DND-41 (cell line): ENCODE data around the gene DSTYK.

Experiments
- ATAC-seq: fragments of 200-7000 bp; cut with Tn5 transposase; 3 replicates; pipeline ENCODE4 v1.9.1; 2021; ENCODE audit warnings: low read depth; ENCODE audit not compliant: insufficient read depth
- DNase-seq: peaks from one replicate; pipeline ENCODE4 v3.0.0-alpha.2; 2020
- H2AFZ ChIP-seq: 2 replicates; pipeline ENCODE4 v1.6.0; 2012; ENCODE audit warnings: low read depth, low read length
- H3K27ac ChIP-seq: 2 replicates; pipeline ENCODE4 v1.5.1; 2012; ENCODE audit warnings: low read length, inconsistent platforms
- H3K27me3 ChIP-seq: fragments of 200-600 bp; sonication (generic); 2 replicates; pipeline ENCODE4 v1.6.0; 2012; ENCODE audit warnings: low read length, mild to moderate bottlenecking, inconsistent platforms; ENCODE audit not compliant: insufficient read depth, poor library complexity
- H3K36me3 ChIP-seq: 2 replicates; pipeline ENCODE4 v1.5.1; 2012; ENCODE audit warnings: low read length, inconsistent platforms; ENCODE audit not compliant: insufficient read depth
- H3K4me1 ChIP-seq: 2 replicates; pipeline ENCODE4 v1.5.1; 2012; ENCODE audit warnings: mild to moderate bottlenecking, low read length; ENCODE audit not compliant: insufficient read depth
- H3K4me2 ChIP-seq: 2 replicates; pipeline ENCODE4 v1.6.0; 2012; ENCODE audit warnings: mild to moderate bottlenecking, moderate library complexity, low read length, inconsistent platforms; ENCODE audit not compliant: insufficient read depth
- H3K4me3 ChIP-seq, 2 experiments: fragments of 200-600 bp in 1 of 2; shearing (Covaris generic) in 1 of 2; 2 replicates each; pipeline ENCODE4 v1.5.1; 2012 to 2016; ENCODE audit warnings: inconsistent platforms in 2 of 2, low read length in 2 of 2, mild to moderate bottlenecking in 2 of 2, low read depth in 1 of 2, moderate library complexity in 1 of 2
- H3K79me2 ChIP-seq: 2 replicates; pipeline ENCODE4 v1.6.0; 2012; ENCODE audit warnings: low read length, inconsistent platforms; ENCODE audit not compliant: insufficient read depth
- H3K9ac ChIP-seq: 2 replicates; pipeline ENCODE4 v1.6.0; 2012; ENCODE audit warnings: low read depth, mild to moderate bottlenecking, inconsistent platforms, low read length, moderate library complexity
- H3K9me3 ChIP-seq: 2 replicates; pipeline ENCODE4 v1.5.1; 2012; ENCODE audit warnings: low read length, moderate library complexity, mild to moderate bottlenecking, inconsistent platforms; ENCODE audit not compliant: insufficient read depth, severe bottlenecking
- H4K20me1 ChIP-seq: 2 replicates; pipeline ENCODE4 v1.6.0; 2012; ENCODE audit warnings: low read length; ENCODE audit not compliant: insufficient read depth
- CTCF ChIP-seq: IDR thresholded peaks from 2 replicates; pipeline ENCODE4 v1.5.1; 2012; ENCODE audit warnings: borderline replicate concordance, low read length, moderate library complexity, mild to moderate bottlenecking; ENCODE audit not compliant: poor library complexity, severe bottlenecking; ENCODE audit errors: extremely low read depth
- EZH2 ChIP-seq: IDR thresholded peaks from 3 replicates; pipeline ENCODE4 v1.6.1; 2012; ENCODE audit warnings: borderline replicate concordance, low read depth, mild to moderate bottlenecking, moderate library complexity, low read length, inconsistent platforms; ENCODE audit not compliant: severe bottlenecking

DSTYK gene

GRCh38 chr1:205144751-205145150, 66.8 kb downstream of the DSTYK start:
- Histone ChIP-seq H3K36me3 (peaks cover 5% of the 10 kb centered on the region; the same call in 1 of the 2 replicates), H3K4me2 (no peak overlapping the region), H3K9me3 (no peaks in the 10 kb centered on the region), H2AFZ (no peak overlapping the region), H3K79me2 (no peaks in the 10 kb centered on the region), H3K4me3 (no peak overlapping the region), H3K9ac (no peak overlapping the region), H4K20me1 (no peaks in the 10 kb centered on the region), H3K27me3 (no peaks in the 10 kb centered on the region), H3K27ac (no peak overlapping the region), H3K4me1 (peaks cover 7% of the 10 kb centered on the region; the same call in 1 of the 2 replicates)
- TF ChIP-seq EZH2, result no peak
- no peak for TF ChIP-seq CTCF
- no peak for DNase-seq
- ATAC-seq, result no peak

GRCh38 chr1:205144046-205144720, 67.3 kb downstream of the DSTYK start:
- no peaks in the 10 kb centered on the region for H3K79me2 ChIP-seq

GRCh38 chr1:205142102-205142469, 69.4 kb downstream of the DSTYK start:
- peaks cover 7% of the 10 kb centered on the region; the same call in 1 of the 2 replicates for H3K4me1 ChIP-seq
- no peaks in the 10 kb centered on the region for H4K20me1 ChIP-seq
- DNase-seq, result no peak
- peak overlapping the region; percentile 37; the same call in 1 of the 2 replicates for H2AFZ ChIP-seq
- H3K4me3 ChIP-seq, result no peak overlapping the region
- H3K27me3 ChIP-seq, result no peaks in the 10 kb centered on the region
- peak overlapping the region; percentile 50 for H3K4me2 ChIP-seq
- no peak overlapping the region for H3K9ac ChIP-seq
- no peaks in the 10 kb centered on the region for H3K36me3 ChIP-seq
- no peak for TF ChIP-seq CTCF
- no peak for TF ChIP-seq EZH2
- H3K79me2 ChIP-seq, result no peaks in the 10 kb centered on the region
- no peak overlapping the region for H3K27ac ChIP-seq
- ATAC-seq, result no peak
- H3K9me3 ChIP-seq, result no peaks in the 10 kb centered on the region

More at GRCh38 chr1:205144046-205144720, 67.3 kb downstream of the DSTYK start:
- H4K20me1 ChIP-seq, result no peaks in the 10 kb centered on the region
- no peak overlapping the region for H3K4me2 ChIP-seq
- no peak overlapping the region for H2AFZ ChIP-seq
- no peak for DNase-seq
- no peak for TF ChIP-seq EZH2
- H3K36me3 ChIP-seq, result peaks cover 5% of the 10 kb centered on the region; the same call in 1 of the 2 replicates
- no peak for ATAC-seq
- H3K4me3 ChIP-seq, result no peak overlapping the region
- no peaks in the 10 kb centered on the region for H3K27me3 ChIP-seq
- peaks cover 7% of the 10 kb centered on the region; the same call in 1 of the 2 replicates for H3K4me1 ChIP-seq
- H3K9ac ChIP-seq, result no peak overlapping the region
- no peak overlapping the region for H3K27ac ChIP-seq
- H3K9me3 ChIP-seq, result no peaks in the 10 kb centered on the region

GRCh38 chr1:205141236-205142101, 70.0 kb downstream of the DSTYK start:
- no peak overlapping the region for H3K27ac ChIP-seq
- no peak for TF ChIP-seq EZH2
- TF ChIP-seq CTCF, result peak; percentile 90
- H3K9ac ChIP-seq, result no peak overlapping the region
- no peaks in the 10 kb centered on the region for H3K36me3 ChIP-seq
- peaks cover 7% of the 10 kb centered on the region; the same call in 1 of the 2 replicates for H3K4me1 ChIP-seq
- no peak overlapping the region for H3K4me3 ChIP-seq
- no peaks in the 10 kb centered on the region for H3K27me3 ChIP-seq
- peak overlapping the region; percentile 50 for H3K4me2 ChIP-seq
- H3K79me2 ChIP-seq, result no peaks in the 10 kb centered on the region
- H2AFZ ChIP-seq, result peak overlapping the region; percentile 37; the same call in 1 of the 2 replicates
- H4K20me1 ChIP-seq, result no peaks in the 10 kb centered on the region
- DNase-seq, result peak; percentile 76
- H3K9me3 ChIP-seq, result no peaks in the 10 kb centered on the region
- ATAC-seq, result peak; percentile 96
